Fibroblast of lung (primary cell): ENCODE measurements around the gene OS9. TPM values are rescaled to one million over a fixed set of nuclear protein-coding genes. Genes with fewer than 3 reads are reported as not detected.

Experiments used
- DNase-seq, 2 donors: peaks; one replicate each; pipeline versions ENCODE4 v3.0.0 to v3.0.0-alpha.2; 2010; ENCODE audit warnings: low read depth in 2 of 2
- H2AFZ ChIP-seq: 2 replicates; pipeline ENCODE4 v1.5.1; 2012; ENCODE audit warnings: low read length, control low read depth, inconsistent platforms
- H3K27ac ChIP-seq: 2 replicates; pipeline ENCODE4 v1.5.1; 2011; ENCODE audit warnings: low read length, control low read depth; ENCODE audit not compliant: insufficient read depth
- H3K27me3 ChIP-seq: 2 replicates; pipeline ENCODE4 v1.5.1; 2011; ENCODE audit warnings: mild to moderate bottlenecking, low read length; ENCODE audit not compliant: control insufficient read depth, insufficient read depth
- H3K36me3 ChIP-seq: 2 replicates; pipeline ENCODE4 v1.5.1; 2011; ENCODE audit warnings: low read length; ENCODE audit not compliant: control insufficient read depth, insufficient read depth
- H3K4me1 ChIP-seq: 2 replicates; pipeline ENCODE4 v1.5.1; 2011; ENCODE audit warnings: low read length; ENCODE audit not compliant: control insufficient read depth, insufficient read depth; ENCODE audit errors: extremely low read depth
- H3K4me2 ChIP-seq: 2 replicates; pipeline ENCODE4 v1.5.1; 2011; ENCODE audit warnings: low read length, control low read depth; ENCODE audit not compliant: insufficient read depth; ENCODE audit errors: extremely low read depth
- H3K4me3 ChIP-seq, 4 experiments: fragments of 200-600 bp in 1 of 4; sonication (generic) in 1 of 4; replicated peaks in 1 of 4; 2 replicates each; pipeline ENCODE4 v1.5.1; 2011 to 2016; ENCODE audit warnings: low read length in 4 of 4, low read depth in 3 of 4, mild to moderate bottlenecking in 3 of 4, control low read depth in 2 of 4, inconsistent platforms in 1 of 4, mixed read lengths in 1 of 4; ENCODE audit not compliant: insufficient read depth in 1 of 4; ENCODE audit errors: control extremely low read depth in 1 of 4
- H3K79me2 ChIP-seq: 2 replicates; pipeline ENCODE4 v1.5.1; 2012; ENCODE audit warnings: mild to moderate bottlenecking, low read length, inconsistent platforms; ENCODE audit not compliant: control insufficient read depth, insufficient read depth
- H3K9ac ChIP-seq: 2 replicates; pipeline ENCODE4 v1.5.1; 2011; ENCODE audit warnings: mild to moderate bottlenecking, low read length, control low read depth; ENCODE audit not compliant: insufficient read depth
- H3K9me3 ChIP-seq: 2 replicates; pipeline ENCODE4 v1.5.1; 2012; ENCODE audit warnings: low read depth, low read length; ENCODE audit not compliant: control insufficient read depth, insufficient read depth
- H4K20me1 ChIP-seq: 2 replicates; pipeline ENCODE4 v1.5.1; 2011; ENCODE audit warnings: low read length; ENCODE audit not compliant: control insufficient read depth, insufficient read depth; ENCODE audit errors: extremely low read depth
- CTCF ChIP-seq, 2 donors: IDR thresholded peaks in 1 of 2; conservative IDR thresholded peaks in 1 of 2; 1 replicate in 1 of 2; 2 replicates in 1 of 2; pipeline ENCODE4 v1.5.1; 2011 to 2012; ENCODE audit warnings: low read length in 2 of 2, control low read depth in 1 of 2, inconsistent platforms in 1 of 2, low read depth in 1 of 2, mild to moderate bottlenecking in 1 of 2
- EZH2 ChIP-seq: IDR thresholded peaks from 2 replicates; pipeline ENCODE4 v1.5.1; 2012; ENCODE audit warnings: low read length, control low read depth, mild to moderate bottlenecking; ENCODE audit errors: missing control alignments
- polyA plus RNA-seq, 2 donors: library from polyadenylated mRNA; depleted of rRNA in 1 of 2; stranded (reverse) in 1 of 2; unstranded in 1 of 2; fragments of >200 nt; gene quantifications; 2 replicates each; pipeline ENCODE4 v1.2.1, GENCODE V29; 2011 to 2012; ENCODE audit warnings: missing spikeins in 1 of 2
- total RNA-seq: library from RNA; depleted of rRNA; stranded (reverse); fragments of >200 nt; gene quantifications from 2 replicates; pipeline ENCODE4 v1.2.1, GENCODE V29; 2014

Gene OS9
- total and polyA plus RNA-seq, 2 donors (not counting 1 experiment from before 2014, with no cell fraction given), result 170 to 316 TPM

- H3K36me3 ChIP-seq, result peaks cover 15% of the 10 kb centered on the region
- no peaks in the 10 kb centered on the region for H3K9me3 ChIP-seq
- no peaks in the 10 kb centered on the region for H3K27me3 ChIP-seq
- H3K4me3 ChIP-seq, result no peak overlapping the region
- no peaks in the 10 kb centered on the region for H3K4me1 ChIP-seq
- TF ChIP-seq CTCF (conservative IDR thresholded peaks at IDR 0.05 in 1 of 2, IDR thresholded peaks at IDR 0.05 in 1 of 2; ENCODE audit: low read depth in 1 of 2, low read length in 2 of 2) (no peak), EZH2 (no peak)
- no peaks in the 10 kb centered on the region for H4K20me1 ChIP-seq
- DNase-seq, result no peak
- no peaks in the 10 kb centered on the region for H3K79me2 ChIP-seq
- no peak overlapping the region for H3K4me2 ChIP-seq
- H3K9ac ChIP-seq, result no peak overlapping the region
- no peak overlapping the region for H2AFZ ChIP-seq
- no peak overlapping the region for H3K27ac ChIP-seq
Measured at GRCh38 chr12:57718641-57719528, 25.0 kb downstream of the OS9 start.

- Histone ChIP-seq H3K36me3 (peaks cover 15% of the 10 kb centered on the region), H3K27ac (no peak overlapping the region), H3K4me3 (no peak overlapping the region), H3K79me2 (no peaks in the 10 kb centered on the region), H3K9me3 (no peaks in the 10 kb centered on the region), H2AFZ (no peak overlapping the region), H3K27me3 (no peaks in the 10 kb centered on the region), H4K20me1 (no peaks in the 10 kb centered on the region), H3K9ac (no peak overlapping the region), H3K4me1 (no peaks in the 10 kb centered on the region), H3K4me2 (no peak overlapping the region)
- DNase-seq, result no peak
- no peak for TF ChIP-seq CTCF (conservative IDR thresholded peaks at IDR 0.05 in 1 of 2, IDR thresholded peaks at IDR 0.05 in 1 of 2; ENCODE audit: low read depth in 1 of 2, low read length in 2 of 2)
- no peak for TF ChIP-seq EZH2
Measured at GRCh38 chr12:57719777-57720605, 26.1 kb downstream of the OS9 start.
